ENCODE data around the gene CYBC1. TPM values are rescaled to one million over a fixed set of nuclear protein-coding genes. Genes with fewer than 3 reads are reported as not detected.

Gene CYBC1
- total and polyA plus RNA-seq, 4 donors, result 23.2 to 45.6 (median 34.9) TPM

- 95% methylated on average over 18 of the region's 18 CpGs for WGBS
- H3K9me3 ChIP-seq (ENCODE audit: control insufficient read depth in 4 of 4, low read length in 3 of 4), result no peaks in the 10 kb centered on the region
Measured at GRCh38 chr17:82399601-82400101, 50.9 kb downstream of the CYBC1 start.

More at GRCh38 chr17:82399601-82400101, 50.9 kb downstream of the CYBC1 start:
- H3K27ac ChIP-seq (ENCODE audit: low read depth in 1 of 2, low read length in 2 of 2), result no peak overlapping the region
- no peak for TF ChIP-seq RAD21 (IDR thresholded peaks at IDR 0.05)
- no peak for TF ChIP-seq ZBTB33 (IDR thresholded peaks at IDR 0.05)
- no peak for TF ChIP-seq FOXA1 (IDR thresholded peaks at IDR 0.05)
- no peak for TF ChIP-seq REST (IDR thresholded peaks at IDR 0.05)
- TF ChIP-seq SP1 (IDR thresholded peaks at IDR 0.05), result no peak
- no peak for TF ChIP-seq CTCF (IDR thresholded peaks at IDR 0.05; ENCODE audit: low read depth, low read length, missing input control)
- TF ChIP-seq RXRA (IDR thresholded peaks at IDR 0.05), result no peak
- no peak for TF ChIP-seq HNF4A (conservative IDR thresholded peaks at IDR 0.05)
- no peak for TF ChIP-seq ATF3 (IDR thresholded peaks at IDR 0.05)
- no peak for TF ChIP-seq MAX (IDR thresholded peaks at IDR 0.05)
- H3K4me3 ChIP-seq (ENCODE audit: low read depth in 1 of 3, low read length in 3 of 3), result no peak overlapping the region
- DNase-seq (ENCODE audit: low spot score), result no peak
- peaks cover 0 to 4% (median 2%) of the 10 kb centered on the region in 4 donors for H3K4me1 ChIP-seq (ENCODE audit: control insufficient read depth in 4 of 4, insufficient read depth in 4 of 4, low read length in 3 of 4)
- no peak overlapping the region for H3K9ac ChIP-seq (ENCODE audit: low read depth in 1 of 2, low read length in 2 of 2)
- H3K27me3 ChIP-seq (ENCODE audit: control insufficient read depth in 4 of 4, insufficient read depth in 4 of 4, low read length in 3 of 4), result no peaks in the 10 kb centered on the region
- H3K36me3 ChIP-seq (ENCODE audit: control insufficient read depth in 4 of 4, insufficient read depth in 3 of 4, low read depth in 1 of 4, low read length in 3 of 4), result peaks cover 0 to 9% (median 4%) of the 10 kb centered on the region in 4 donors

Data from liver (tissue), 9 donors.